Keratinocyte (primary cell): ENCODE data around the gene SALL4. TPM values are rescaled to one million over a fixed set of nuclear protein-coding genes. Genes with fewer than 3 reads are reported as not detected.

Experiments
- DNase-seq: peaks from one replicate; pipeline ENCODE4 v3.0.0-alpha.2; 2011; ENCODE audit warnings: low read depth, missing footprints, low spot score
- FAIRE-seq: peaks from 2 replicates; lab custom pipeline; 2011; peaks lifted over from hg19 to GRCh38; lab: Jason Lieb, UNC
- H2AFZ ChIP-seq: 2 replicates; pipeline ENCODE4 v1.6.0; 2012; ENCODE audit warnings: low read length, control low read depth, inconsistent platforms; ENCODE audit not compliant: control insufficient read depth
- H3K27ac ChIP-seq: 2 replicates; pipeline ENCODE4 v1.5.1; 2011; ENCODE audit warnings: low read length; ENCODE audit not compliant: control insufficient read depth, insufficient read depth
- H3K27me3 ChIP-seq: 3 replicates; pipeline ENCODE4 v1.6.0; 2011; ENCODE audit warnings: low read length; ENCODE audit not compliant: control insufficient read depth, insufficient read depth; ENCODE audit errors: extremely low read depth
- H3K36me3 ChIP-seq, 2 experiments: 2 replicates in 1 of 2; 3 replicates in 1 of 2; pipeline ENCODE4 v1.5.1; 2011; ENCODE audit warnings: low read length in 2 of 2, mild to moderate bottlenecking in 1 of 2; ENCODE audit not compliant: control insufficient read depth in 2 of 2, insufficient read depth in 2 of 2; ENCODE audit errors: extremely low read depth in 1 of 2
- H3K4me1 ChIP-seq: 3 replicates; pipeline ENCODE4 v1.5.1; 2011; ENCODE audit warnings: low read length; ENCODE audit not compliant: control insufficient read depth, insufficient read depth; ENCODE audit errors: extremely low read depth
- H3K4me2 ChIP-seq: 3 replicates; pipeline ENCODE4 v1.6.0; 2011; ENCODE audit warnings: low read depth, low read length; ENCODE audit not compliant: control insufficient read depth, insufficient read depth; ENCODE audit errors: extremely low read depth
- H3K4me3 ChIP-seq, 3 experiments: fragments of 200-600 bp in 1 of 3; sonication (generic) in 1 of 3; 2 replicates in 2 of 3; 3 replicates in 1 of 3; pipeline ENCODE4 v1.5.1; 2011 to 2016; ENCODE audit warnings: low read length in 3 of 3, mild to moderate bottlenecking in 3 of 3, control low read depth in 2 of 3, inconsistent platforms in 1 of 3, low read depth in 1 of 3, mixed read lengths in 1 of 3, mixed run types in 1 of 3, moderate library complexity in 1 of 3; ENCODE audit not compliant: control insufficient read depth in 2 of 3, insufficient read depth in 2 of 3; ENCODE audit errors: extremely low read depth in 1 of 3
- H3K79me2 ChIP-seq: 2 replicates; pipeline ENCODE4 v1.6.0; 2012; ENCODE audit warnings: low read length; ENCODE audit not compliant: control insufficient read depth, insufficient read depth
- H3K9ac ChIP-seq: 3 replicates; pipeline ENCODE4 v1.6.0; 2011; ENCODE audit warnings: low read length; ENCODE audit not compliant: control insufficient read depth, insufficient read depth; ENCODE audit errors: extremely low read depth
- H3K9me1 ChIP-seq: 3 replicates; pipeline ENCODE4 v1.6.0; 2011; ENCODE audit warnings: low read length; ENCODE audit not compliant: control insufficient read depth, insufficient read depth; ENCODE audit errors: extremely low read depth
- H3K9me3 ChIP-seq: 2 replicates; pipeline ENCODE4 v1.5.1; 2012; ENCODE audit warnings: low read depth, low read length; ENCODE audit not compliant: control insufficient read depth
- H4K20me1 ChIP-seq: 3 replicates; pipeline ENCODE4 v1.6.0; 2011; ENCODE audit warnings: low read length; ENCODE audit not compliant: control insufficient read depth, insufficient read depth; ENCODE audit errors: extremely low read depth
- EZH2 ChIP-seq: IDR thresholded peaks from one replicate; pipeline ENCODE4 v1.6.1; 2012; ENCODE audit warnings: inconsistent platforms, mild to moderate bottlenecking, low read length, moderate library complexity
- dilution Hi-C: fragments of 300-500 bp; cut with MboI; formaldehyde crosslinking; loops from one replicate; pipeline ENCODE4 v1.7.0; 2020; ENCODE audit warnings: low sequenced_read_pairs; ENCODE audit not compliant: extremely low pct_ligation_motif_present
- polyA plus RNA-seq, 5 experiments: library from polyadenylated mRNA; depleted of rRNA in 3 of 5; stranded (reverse) in 3 of 5; stranded (forward) in 1 of 5; unstranded in 1 of 5; fragments of >200 nt; gene quantifications; 1 replicate in 1 of 5; 2 replicates in 3 of 5; 3 replicates in 1 of 5; pipeline versions ENCODE4 v1.2.1 to v1.2.3, GENCODE V29; 2011 to 2012; ENCODE audit warnings: missing spikeins in 2 of 5, low read depth in 1 of 5, low replicate concordance in 1 of 5
- TF ChIP-seq, protein P1 (sequence below), 3 experiments: IDR thresholded peaks in 1 of 3; conservative IDR thresholded peaks in 1 of 3; optimal IDR thresholded peaks in 1 of 3; 2 replicates in 2 of 3; 3 replicates in 1 of 3; pipeline versions ENCODE3 to v1.5.1; 2011; ENCODE audit warnings: low read length in 3 of 3, mild to moderate bottlenecking in 3 of 3, moderate library complexity in 2 of 3, control low read depth in 1 of 3, inconsistent platforms in 1 of 3; ENCODE audit not compliant: insufficient read depth in 2 of 3; ENCODE audit errors: extremely low read depth in 1 of 3

SALL4 gene
- polyA plus RNA-seq, 1 donor (not counting 4 experiments of a cell fraction or from before 2014, with no cell fraction given), result 0.04 TPM

DNA sequence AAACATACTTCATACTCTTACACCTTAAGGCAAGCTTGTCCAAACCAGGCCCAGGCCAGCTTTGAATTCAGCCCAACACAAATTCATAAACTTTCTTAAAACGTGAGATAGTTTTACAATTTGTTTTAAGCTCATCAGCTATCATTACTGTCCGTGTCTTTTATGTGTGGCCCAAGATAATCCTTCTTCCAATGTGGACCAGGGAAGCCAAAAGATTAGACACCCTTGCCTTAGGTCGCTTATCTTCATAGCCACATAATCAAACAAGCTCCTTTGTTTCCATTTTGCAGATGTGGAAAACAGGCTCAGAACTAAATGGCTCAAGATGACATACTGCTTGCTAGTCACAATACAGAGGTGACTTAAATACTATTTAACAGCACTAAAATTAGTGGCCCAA lies 6.0 kb downstream of the SALL4 start:
- dilution Hi-C loops, result no loop called here
- Histone ChIP-seq H3K9me3 (no peaks in the 10 kb centered on the region), H3K4me2 (no peak overlapping the region), H3K4me1 (peaks cover 4% of the 10 kb centered on the region), H3K9ac (no peak overlapping the region), H3K27me3 (peaks cover 24% of the 10 kb centered on the region), H3K36me3 (no peaks in the 10 kb centered on the region), H3K79me2 (no peaks in the 10 kb centered on the region), H2AFZ (no peak overlapping the region), H3K9me1 (no peaks in the 10 kb centered on the region), H3K27ac (no peak overlapping the region), H4K20me1 (no peaks in the 10 kb centered on the region), H3K4me3 (no peak overlapping the region)
- no peak for DNase-seq
- TF ChIP-seq, protein P1, sequence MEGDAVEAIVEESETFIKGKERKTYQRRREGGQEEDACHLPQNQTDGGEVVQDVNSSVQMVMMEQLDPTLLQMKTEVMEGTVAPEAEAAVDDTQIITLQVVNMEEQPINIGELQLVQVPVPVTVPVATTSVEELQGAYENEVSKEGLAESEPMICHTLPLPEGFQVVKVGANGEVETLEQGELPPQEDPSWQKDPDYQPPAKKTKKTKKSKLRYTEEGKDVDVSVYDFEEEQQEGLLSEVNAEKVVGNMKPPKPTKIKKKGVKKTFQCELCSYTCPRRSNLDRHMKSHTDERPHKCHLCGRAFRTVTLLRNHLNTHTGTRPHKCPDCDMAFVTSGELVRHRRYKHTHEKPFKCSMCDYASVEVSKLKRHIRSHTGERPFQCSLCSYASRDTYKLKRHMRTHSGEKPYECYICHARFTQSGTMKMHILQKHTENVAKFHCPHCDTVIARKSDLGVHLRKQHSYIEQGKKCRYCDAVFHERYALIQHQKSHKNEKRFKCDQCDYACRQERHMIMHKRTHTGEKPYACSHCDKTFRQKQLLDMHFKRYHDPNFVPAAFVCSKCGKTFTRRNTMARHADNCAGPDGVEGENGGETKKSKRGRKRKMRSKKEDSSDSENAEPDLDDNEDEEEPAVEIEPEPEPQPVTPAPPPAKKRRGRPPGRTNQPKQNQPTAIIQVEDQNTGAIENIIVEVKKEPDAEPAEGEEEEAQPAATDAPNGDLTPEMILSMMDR (optimal IDR thresholded peaks at IDR 0.05 in 1 of 3, IDR thresholded peaks at IDR 0.05 in 1 of 3, conservative IDR thresholded peaks at IDR 0.05 in 1 of 3; ENCODE audit: extremely low read depth in 1 of 3, insufficient read depth in 2 of 3, low read length in 3 of 3), result no peak
- no peak for TF ChIP-seq EZH2
- FAIRE-seq, result no peak

DNA sequence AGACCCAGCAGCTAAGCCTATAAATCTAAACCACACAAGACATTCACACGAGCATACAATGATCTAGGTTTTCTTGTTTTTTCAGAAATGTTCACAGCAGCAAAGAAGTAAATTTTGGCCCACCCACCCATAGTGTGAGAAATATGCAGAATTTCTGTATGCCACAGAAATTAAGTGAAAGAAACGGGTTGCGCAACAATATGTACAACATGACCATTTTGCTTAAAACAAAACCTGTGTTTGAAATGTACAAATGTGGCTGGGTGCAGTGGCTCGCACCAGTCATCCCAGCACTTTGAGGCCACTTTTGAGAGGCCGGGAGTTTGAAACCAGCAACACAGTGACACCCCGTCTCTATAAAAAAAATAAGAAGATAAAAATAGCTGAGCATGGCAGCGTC lies 9.4 kb downstream of the SALL4 start:
- TF ChIP-seq EZH2, result no peak
- TF ChIP-seq, protein P1 (optimal IDR thresholded peaks at IDR 0.05 in 1 of 3, IDR thresholded peaks at IDR 0.05 in 1 of 3, conservative IDR thresholded peaks at IDR 0.05 in 1 of 3; ENCODE audit: extremely low read depth in 1 of 3, insufficient read depth in 2 of 3, low read length in 3 of 3), result no peak
- no peaks in the 10 kb centered on the region for H3K9me3 ChIP-seq
- FAIRE-seq, result no peak
- no peaks in the 10 kb centered on the region for H3K4me1 ChIP-seq
- dilution Hi-C loops, result no loop called here
- no peak overlapping the region for H2AFZ ChIP-seq
- no peak overlapping the region for H3K27ac ChIP-seq
- H3K4me3 ChIP-seq, result no peak overlapping the region
- H3K27me3 ChIP-seq, result no peaks in the 10 kb centered on the region
- DNase-seq, result no peak
- no peak overlapping the region for H3K4me2 ChIP-seq
- H3K79me2 ChIP-seq, result no peaks in the 10 kb centered on the region
- no peak overlapping the region for H3K9ac ChIP-seq
- no peaks in the 10 kb centered on the region for H4K20me1 ChIP-seq
- no peaks in the 10 kb centered on the region for H3K9me1 ChIP-seq
- no peaks in the 10 kb centered on the region for H3K36me3 ChIP-seq
